Measurements from ENCODE around the gene ME1.
"Not testable (repeated sequence)": the region's sequence is repeated elsewhere in the genome, so short reads cannot be mapped to it uniquely, and the experiment has no call there.

The ME1 gene

DNA sequence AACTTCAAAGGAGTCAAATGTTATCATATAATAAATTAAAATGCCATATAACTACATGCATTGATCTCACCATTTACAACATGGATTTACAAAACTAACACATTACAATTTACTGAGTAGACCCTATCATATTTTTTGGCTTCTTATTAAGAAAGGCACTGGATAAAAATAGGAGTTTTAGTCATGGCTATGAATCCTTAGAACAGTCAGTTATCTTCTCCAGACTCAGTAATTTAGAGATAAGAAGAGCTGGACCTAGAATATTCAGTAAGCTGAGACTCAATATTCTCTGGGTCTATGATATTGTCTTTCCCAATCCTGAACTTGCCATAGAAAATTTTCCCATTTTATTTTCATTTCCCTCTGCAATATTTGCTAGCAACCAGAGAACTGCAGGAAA lies 62.3 kb downstream of the ME1 start:
- in situ Hi-C loops (cut with MboI; ENCODE audit: low pct_unique_long_range_greater_than_20kb, low sequenced_read_pairs), result no loop called here
- no peak for DNase-seq

DNA sequence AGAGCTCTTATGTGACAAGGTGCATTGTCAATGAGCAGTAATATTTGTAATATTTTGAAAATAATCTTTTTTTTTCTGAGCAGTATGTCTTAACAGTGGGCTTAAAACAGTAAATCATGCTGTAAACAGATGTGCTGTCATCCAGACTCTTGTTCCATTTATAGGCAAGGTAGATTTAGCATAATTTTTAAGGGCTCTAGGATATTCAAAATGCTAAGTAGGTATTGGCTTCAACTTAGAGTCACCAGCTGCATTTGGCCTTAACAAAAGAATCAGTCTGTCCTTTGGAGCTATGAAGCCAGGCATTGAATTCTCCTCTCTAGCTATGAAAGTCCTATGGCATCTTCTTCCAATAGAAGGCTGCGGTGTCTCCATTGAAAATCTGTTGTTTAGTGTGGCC lies 63.7 kb downstream of the ME1 start:
- in situ Hi-C loops (cut with MboI; ENCODE audit: low pct_unique_long_range_greater_than_20kb, low sequenced_read_pairs), result no loop called here

DNA sequence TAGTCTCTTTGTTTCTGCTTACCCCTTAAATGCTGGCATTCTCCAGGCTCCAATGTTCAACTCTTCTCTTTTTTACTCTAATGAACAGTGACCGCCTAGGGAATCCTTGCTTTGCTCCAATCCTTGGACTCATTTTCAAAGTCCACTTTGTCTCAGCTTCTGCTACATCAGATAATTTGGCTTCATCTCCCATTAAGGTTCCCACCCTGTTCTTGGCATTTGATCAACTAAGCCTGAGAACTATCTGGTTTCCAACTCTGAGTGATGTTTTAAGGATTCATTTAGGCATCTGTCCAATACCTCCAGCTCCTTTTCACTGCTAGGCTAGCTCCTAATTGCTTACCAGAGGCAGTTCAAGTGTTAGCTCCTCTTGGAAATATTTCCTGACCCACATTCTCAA lies 64.9 kb downstream of the ME1 start:
- no peak for DNase-seq
- in situ Hi-C loops (cut with MboI; ENCODE audit: low pct_unique_long_range_greater_than_20kb, low sequenced_read_pairs), result no loop called here

More for the DNA sequence above, 63.7 kb downstream of the ME1 start:
- DNase-seq, result no peak

DNA sequence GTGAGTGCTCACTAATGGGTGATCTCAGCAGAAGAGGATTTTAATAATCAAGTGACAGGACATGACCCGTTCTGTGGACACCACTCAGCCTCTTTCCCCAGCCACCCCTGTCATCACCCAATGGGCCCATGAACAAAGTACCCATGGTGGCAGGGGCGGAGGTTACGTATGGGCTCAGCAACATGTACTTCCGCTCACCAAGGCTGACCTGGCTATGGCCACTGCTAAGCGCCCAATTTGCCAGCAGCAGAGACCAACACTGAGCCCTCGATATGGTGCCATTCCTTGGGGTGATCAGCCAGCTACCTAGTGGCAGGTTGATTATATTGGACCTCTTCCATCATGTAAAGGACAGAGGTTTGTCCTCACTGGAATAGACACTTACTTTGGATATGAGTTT lies 68.5 kb downstream of the ME1 start:
- in situ Hi-C loops (cut with MboI; ENCODE audit: low pct_unique_long_range_greater_than_20kb, low sequenced_read_pairs); DNase-seq: not testable (repeated sequence)

DNA sequence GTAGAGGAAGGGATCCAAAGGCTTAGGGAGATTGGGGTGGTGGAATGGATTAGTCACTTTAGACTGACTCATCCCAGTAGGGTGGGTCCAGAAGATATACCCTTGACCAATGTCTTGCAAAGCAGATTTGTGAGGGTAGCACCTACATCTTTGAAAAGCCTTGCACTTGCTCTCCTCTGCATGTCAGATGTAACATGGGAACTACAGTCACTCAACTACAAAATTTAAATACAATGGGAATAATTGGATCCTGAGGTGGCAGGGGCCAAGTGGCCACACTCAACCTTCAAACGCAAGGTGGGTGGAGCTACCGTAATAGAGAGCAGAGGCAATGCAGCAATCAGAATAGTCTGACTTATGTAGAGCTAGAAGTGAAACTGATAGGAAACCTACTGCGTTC lies 71.2 kb downstream of the ME1 start:
- DNase-seq, result no peak
- in situ Hi-C loops (cut with MboI; ENCODE audit: low pct_unique_long_range_greater_than_20kb, low sequenced_read_pairs), result no loop called here

DNA sequence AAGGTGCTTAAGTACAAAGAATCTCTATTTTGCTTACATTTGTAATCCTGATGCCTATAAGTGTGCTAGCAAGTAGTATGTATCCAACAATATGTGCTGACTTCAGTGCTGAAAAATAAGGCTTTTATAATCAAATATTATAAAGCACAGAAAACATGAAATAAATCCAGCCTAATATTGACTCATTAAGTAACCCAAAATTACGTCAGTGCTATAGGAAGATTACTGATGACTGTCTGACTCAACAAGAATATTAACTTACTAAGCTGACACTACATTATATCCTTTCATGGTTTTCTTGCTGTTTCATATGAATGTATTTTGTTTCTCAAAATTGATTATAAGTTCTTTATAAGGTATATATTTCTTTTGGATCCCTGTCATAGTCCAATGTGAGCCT lies 76.1 kb downstream of the ME1 start:
- in situ Hi-C loops (cut with MboI; ENCODE audit: low pct_unique_long_range_greater_than_20kb, low sequenced_read_pairs), result no loop called here
- DNase-seq, result no peak

DNA sequence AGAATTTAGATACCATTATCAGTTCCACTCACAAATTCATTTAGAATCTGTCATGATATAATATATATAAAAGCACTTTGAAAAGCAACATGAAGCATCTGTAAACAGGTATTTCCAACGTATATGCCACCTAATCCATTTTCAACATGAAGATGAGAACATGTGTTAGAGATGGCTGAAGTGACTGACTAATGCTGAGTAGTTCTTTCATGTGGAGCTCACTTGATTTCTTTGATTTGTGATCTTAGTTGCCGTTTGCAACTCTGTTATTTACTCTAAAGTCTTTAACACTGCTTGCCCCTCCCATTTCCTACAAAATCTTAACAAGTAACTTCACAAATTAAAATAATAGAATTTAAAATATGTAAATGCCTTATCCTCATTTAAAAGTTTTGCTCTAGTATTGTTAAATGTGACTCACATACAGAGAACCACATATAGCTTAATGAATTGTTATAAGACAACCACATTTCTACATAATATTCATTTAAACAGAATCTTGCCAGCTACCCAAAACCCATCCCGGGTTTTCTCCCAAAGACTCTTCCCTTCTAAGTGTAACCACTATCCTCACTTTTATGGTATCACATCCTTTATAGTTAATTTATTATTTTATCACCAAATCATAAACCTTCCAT lies 78.3 kb downstream of the ME1 start:
- no peak for DNase-seq
- in situ Hi-C loops (cut with MboI; ENCODE audit: low pct_unique_long_range_greater_than_20kb, low sequenced_read_pairs), result no loop called here

DNA sequence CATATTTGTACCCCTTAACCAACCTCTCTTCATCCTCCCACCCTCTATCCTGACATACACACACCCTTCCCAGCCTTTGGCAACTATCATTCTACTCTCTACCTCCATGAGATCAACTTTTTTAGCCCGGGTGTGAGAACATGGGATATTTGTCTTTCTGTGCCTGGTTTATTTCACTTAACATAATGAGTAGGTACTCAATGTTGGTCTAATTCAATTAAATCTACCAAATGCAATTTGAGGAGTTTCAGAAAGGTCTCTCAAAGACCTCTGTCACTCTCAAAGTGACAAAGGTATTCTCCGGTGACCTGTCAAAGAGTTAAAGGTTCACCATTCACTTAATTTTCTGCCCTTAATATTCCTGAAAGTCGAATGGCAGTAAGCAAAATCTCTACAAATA lies 87.7 kb downstream of the ME1 start:
- in situ Hi-C loops (cut with MboI; ENCODE audit: low pct_unique_long_range_greater_than_20kb, low sequenced_read_pairs), result no loop called here
- no peak for DNase-seq

DNA sequence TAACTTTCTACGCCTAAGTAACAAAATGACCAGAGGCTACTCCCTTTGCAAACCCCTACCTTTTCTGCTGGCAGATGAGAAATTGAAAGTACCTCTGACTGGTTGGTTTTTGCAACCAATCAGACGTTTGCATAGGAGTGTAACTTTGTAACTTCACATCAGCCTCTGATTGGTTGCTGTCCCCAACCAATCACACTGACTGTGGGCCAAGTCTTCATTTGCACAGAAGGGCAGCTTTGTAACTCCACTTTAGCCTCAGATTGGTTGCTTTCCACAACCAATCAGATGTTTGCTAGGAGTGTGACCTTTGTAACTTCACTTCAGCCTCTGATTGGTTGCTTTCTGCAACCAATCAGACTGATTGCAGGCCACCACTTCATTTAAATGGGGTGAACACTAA lies 89.1 kb downstream of the ME1 start:
- in situ Hi-C loops (cut with MboI; ENCODE audit: low pct_unique_long_range_greater_than_20kb, low sequenced_read_pairs), result no loop called here
- DNase-seq, result no peak

DNA sequence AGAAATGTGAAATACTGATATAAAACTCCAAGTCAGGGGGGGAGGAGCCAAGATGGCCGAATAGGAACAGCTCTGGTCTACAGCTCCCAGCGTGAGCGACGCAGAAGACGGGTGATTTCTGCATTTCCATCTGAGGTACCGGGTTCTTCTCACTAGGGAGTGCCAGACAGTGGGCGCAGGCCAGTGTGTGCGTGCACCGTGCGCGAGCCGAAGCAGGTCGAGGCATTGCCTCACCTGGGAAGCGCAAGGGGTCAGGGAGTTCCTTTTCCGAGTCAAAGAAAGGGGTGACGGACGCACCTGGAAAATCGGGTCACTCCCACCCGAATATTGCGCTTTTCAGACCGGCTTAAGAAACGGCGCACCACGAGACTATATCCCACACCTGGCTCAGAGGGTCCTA lies 96.9 kb downstream of the ME1 start:
- in situ Hi-C loops (cut with MboI; ENCODE audit: low pct_unique_long_range_greater_than_20kb, low sequenced_read_pairs); DNase-seq: not testable (repeated sequence)

DNA sequence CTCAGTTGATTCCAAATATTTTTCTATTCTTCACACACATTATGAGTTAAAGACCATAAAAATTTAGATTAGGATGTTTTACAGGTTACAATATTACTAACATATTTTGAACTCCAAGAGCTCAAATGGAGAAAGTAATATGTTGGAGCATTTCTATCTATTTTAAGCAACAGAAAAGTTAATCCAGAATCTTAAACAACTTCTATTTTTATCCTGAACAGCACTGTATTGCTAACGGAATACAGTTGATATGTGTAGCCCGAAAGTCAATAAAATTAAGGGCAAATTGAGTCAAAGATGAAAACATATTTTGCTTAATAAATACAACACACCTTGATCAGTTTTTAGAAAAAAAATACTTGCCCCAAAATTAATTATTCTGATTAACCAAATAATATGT lies 97.4 kb downstream of the ME1 start:
- DNase-seq, result no peak
- in situ Hi-C loops (cut with MboI; ENCODE audit: low pct_unique_long_range_greater_than_20kb, low sequenced_read_pairs), result no loop called here

DNA sequence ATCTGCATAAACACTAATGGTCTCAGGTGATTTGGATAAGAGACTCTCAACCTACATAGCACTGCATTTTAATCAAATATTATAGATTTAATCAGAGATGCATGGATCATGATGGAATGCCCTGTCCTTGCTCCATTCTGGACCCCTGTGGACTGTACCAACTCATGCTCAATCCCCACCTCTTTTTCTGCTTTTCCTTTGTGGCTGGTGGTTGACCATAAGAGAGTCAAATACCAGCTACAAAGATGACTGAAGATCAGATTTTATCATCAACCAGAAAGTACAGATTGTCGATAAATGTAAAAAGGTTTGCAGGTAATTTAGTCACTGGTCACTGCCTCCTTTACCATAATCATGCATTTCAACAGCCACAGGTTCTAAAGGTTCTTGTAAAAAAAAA lies 116.2 kb downstream of the ME1 start:
- DNase-seq, result no peak
- in situ Hi-C loops (cut with MboI; ENCODE audit: low pct_unique_long_range_greater_than_20kb, low sequenced_read_pairs), result no loop called here

DNA sequence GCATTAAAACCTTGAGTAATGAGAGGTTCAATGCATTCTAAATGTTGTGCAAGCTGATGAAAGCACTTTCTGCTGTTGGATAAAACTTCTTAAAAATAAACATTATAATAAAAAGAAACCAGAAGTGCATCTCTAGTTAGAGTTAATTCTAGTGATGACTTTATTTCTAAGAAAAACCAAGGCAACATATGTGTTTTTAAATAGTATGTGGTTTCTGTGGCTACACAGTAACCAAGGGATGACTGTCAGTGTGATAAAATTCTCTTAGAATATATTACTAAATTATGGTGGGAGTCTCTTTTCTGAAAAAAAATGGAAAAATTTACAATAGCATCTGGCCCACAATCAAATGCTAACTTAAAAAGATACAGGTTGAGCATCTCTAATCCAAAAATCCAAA lies 117.0 kb downstream of the ME1 start:
- in situ Hi-C loops (cut with MboI; ENCODE audit: low pct_unique_long_range_greater_than_20kb, low sequenced_read_pairs), result no loop called here
- peak; percentile 25 for DNase-seq

DNA sequence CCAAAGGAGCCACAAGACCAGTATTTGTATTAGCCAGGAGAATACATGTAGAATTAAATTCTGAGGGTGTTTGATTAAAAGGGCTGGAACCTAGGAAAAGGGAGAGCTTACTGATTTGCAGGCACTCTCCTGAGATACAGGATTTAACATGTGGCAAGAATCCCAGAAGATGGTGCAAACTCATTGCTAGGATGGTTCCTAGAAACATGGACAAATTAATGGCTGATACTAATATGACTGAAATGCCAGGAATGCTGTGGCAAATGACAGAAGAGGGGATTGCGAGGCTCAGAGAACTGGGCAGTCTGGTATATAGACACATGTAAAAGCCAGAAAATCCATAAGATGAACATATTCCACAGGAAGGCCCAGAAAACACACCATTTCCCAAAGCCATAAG lies 119.6 kb downstream of the ME1 start:
- DNase-seq, result no peak
- in situ Hi-C loops (cut with MboI; ENCODE audit: low pct_unique_long_range_greater_than_20kb, low sequenced_read_pairs), result no loop called here

DNA sequence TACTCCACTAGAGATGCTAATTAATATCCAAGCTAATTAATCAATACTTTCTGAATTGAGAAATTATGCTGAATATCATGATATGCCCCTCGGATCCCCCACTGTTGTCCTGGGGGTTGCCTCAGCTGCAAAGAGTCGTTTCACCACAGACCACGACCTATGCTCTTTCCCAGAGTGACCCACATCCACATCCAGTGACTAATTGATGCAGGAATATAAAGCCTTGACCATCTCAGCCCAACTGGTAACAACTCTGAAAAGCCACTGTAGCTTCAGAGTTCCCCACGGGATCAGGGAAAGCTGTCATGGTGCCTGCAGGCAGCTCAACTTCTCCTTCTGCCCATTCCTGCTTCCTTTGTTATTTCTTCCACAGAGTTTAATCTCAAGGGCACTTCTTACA lies 120.8 kb downstream of the ME1 start:
- in situ Hi-C loops (cut with MboI; ENCODE audit: low pct_unique_long_range_greater_than_20kb, low sequenced_read_pairs), result no loop called here
- DNase-seq, result no peak

DNA sequence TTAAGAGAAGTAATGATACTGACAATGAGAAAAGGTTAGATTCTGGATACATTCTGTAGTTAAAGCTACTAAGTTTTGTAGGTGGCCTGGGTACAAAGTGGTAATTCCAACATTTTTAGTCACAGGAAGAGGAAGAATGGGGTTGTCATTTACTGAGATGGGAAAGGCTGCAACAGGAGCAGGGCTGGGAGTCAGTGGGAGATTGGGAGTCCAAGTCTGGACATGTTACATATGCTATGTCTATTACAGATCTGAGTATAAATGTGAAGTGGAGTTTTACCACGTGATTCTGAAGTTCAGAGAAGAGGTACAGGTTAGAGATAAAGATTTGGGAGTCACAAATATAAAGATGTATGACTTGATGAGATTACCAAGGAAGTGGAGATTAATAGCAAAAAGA lies 121.5 kb downstream of the ME1 start:
- in situ Hi-C loops (cut with MboI; ENCODE audit: low pct_unique_long_range_greater_than_20kb, low sequenced_read_pairs), result no loop called here
- DNase-seq, result no peak

DNA sequence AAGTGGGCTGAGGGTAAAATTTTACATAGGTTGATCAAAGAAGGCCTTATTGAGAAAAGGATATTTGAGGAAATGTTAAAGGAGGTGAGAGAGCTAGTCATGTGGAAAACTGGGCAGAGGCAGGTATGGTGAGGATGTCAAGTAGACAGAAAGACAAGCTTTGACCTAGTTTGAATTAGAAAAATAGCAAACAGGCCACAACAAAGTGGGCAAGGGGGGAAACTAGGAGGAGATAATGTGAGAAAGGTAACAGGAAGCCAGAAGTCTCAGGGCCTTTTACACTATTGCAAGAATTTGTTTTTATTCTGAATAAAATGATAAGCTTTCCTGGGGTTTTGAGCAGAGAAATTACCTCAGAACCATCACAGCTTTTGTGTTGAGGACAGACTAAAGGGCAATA lies 122.0 kb downstream of the ME1 start:
- in situ Hi-C loops (cut with MboI; ENCODE audit: low pct_unique_long_range_greater_than_20kb, low sequenced_read_pairs), result no loop called here
- DNase-seq, result no peak

DNA sequence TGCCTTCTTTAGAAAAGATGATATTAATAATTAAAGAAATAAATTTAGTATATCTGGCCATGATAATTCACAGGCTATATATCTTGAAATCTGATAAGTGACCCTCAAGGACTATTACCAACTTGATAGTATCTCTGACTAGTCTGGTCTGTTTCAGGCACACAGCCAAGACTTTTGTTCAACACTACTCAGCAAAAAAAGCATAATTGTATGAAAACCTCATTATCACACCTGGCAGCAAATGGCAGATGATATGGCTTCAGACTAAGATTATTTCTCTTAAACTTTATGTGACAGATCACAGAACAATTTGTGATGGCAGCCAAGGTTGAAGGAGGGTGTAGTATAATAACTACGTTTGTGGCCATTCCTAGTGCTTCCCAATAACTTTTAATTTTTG lies 123.0 kb downstream of the ME1 start:
- in situ Hi-C loops (cut with MboI; ENCODE audit: low pct_unique_long_range_greater_than_20kb, low sequenced_read_pairs), result no loop called here
- DNase-seq, result no peak

DNA sequence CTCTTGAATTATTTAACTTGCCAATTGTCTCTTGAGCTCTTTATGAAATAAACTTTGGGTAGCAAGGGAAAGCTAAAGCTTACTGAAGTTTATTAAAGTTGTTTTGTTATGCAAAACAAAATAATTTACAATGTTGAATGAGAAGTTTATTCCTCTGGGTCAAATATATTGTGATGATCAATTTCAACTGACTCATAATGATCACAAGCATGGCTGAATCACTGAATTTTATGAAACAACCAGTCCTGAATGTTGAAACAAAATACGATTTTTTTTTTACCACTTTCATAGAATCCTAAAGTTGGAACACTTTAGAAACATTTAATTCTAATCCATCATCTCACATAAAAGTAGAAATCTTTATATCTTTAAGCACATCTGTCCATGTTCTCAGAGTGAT lies 127.4 kb downstream of the ME1 start:
- DNase-seq, result no peak
- in situ Hi-C loops (cut with MboI; ENCODE audit: low pct_unique_long_range_greater_than_20kb, low sequenced_read_pairs), result no loop called here

DNA sequence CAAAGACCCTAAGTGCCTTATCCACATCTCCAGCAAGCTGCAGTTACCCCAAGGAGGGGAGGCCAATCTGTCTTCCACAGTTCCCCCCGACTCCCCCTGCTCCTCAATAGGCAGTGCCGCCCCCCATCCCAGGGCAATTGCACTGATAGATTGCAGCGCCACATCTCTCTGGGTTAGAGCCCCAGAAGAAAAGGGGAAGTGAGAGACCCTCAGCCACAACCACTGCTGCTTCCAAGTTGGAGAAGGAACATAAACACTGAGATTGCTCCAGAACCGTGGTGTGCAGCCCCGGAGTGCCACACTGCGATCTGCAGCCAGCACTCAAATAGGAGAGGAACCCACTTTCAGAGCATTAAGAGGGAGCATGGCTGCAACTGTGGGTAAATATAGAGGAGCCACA lies 136.2 kb downstream of the ME1 start:
- DNase-seq, result peak; percentile 11
- in situ Hi-C loops (cut with MboI; ENCODE audit: low pct_unique_long_range_greater_than_20kb, low sequenced_read_pairs), result no loop called here

DNA sequence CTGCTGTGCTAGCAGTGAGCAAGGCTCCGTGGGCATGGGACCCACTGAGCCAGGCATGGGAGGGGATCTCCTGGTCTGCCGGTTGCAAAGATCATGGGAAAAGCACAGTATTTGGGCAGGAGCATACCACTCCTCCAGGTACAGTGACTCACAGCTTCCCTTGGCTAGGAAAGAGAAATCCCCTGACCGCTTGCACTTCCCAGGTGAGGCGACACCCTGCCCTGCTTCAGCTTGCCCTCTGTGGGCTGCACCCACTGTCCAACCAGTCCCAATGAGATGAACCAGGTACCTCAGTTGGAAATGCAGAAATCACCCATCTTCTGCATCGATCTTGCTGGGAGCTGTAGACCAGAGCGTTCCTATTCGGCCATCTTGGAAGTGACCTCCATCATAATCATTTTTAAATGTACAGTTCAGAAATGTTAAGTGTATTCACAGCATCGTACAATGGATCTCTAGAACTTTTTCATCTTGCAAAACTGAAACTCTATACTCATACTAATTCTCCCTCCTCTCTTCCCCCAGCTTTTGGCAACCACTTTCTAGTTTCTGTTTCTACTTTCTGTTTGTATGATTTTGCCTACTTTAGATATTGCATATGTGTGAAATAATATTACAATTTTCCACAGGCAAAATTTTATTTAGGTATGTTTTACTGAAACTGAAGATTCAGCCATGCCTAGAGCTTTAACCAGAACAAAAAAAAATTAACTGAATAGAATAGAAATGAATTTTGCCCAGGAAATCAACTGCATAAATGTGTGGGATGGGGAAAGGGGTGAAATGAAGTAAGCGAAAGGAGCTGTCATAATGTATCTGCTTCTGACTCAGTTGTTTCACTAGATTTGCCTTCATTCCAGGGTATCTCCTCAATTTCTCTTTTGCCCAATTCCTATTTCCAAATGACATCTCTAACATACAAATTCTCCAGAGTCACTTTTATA lies 137.7 kb downstream of the ME1 start:
- no peak for DNase-seq
- in situ Hi-C loops (cut with MboI; ENCODE audit: low pct_unique_long_range_greater_than_20kb, low sequenced_read_pairs), result no loop called here

Data from KBM-7 (cell line).